Kidney (tissue), 14 donors: ENCODE data around the gene NRAS. TPM values are rescaled to one million over a fixed set of nuclear protein-coding genes. Genes with fewer than 3 reads are reported as not detected.

Experiments
- DNase-seq, 5 donors: peaks; one replicate each; pipeline ENCODE4 v3.0.0-alpha.2; 2013 to 2020
- FAIRE-seq: peaks from 2 replicates; lab custom pipeline; 2012; peaks lifted over from hg19 to GRCh38; lab: Jason Lieb, UNC
- H3K27ac ChIP-seq, 2 donors: one replicate each; pipeline ENCODE4 v1.7.0; 2013; ENCODE audit warnings: low read depth in 2 of 2, low read length in 2 of 2, inconsistent platforms in 1 of 2
- H3K27me3 ChIP-seq: one replicate; pipeline ENCODE4 v1.7.1; 2013; ENCODE audit warnings: low read length, inconsistent platforms; ENCODE audit not compliant: control insufficient read depth, insufficient read depth
- H3K36me3 ChIP-seq, 3 donors: one replicate each; pipeline versions ENCODE4 v1.7.0 to v1.7.1; 2013; ENCODE audit warnings: low read length in 3 of 3, control low read depth in 1 of 3, inconsistent platforms in 1 of 3; ENCODE audit not compliant: insufficient read depth in 3 of 3, control insufficient read depth in 2 of 3
- H3K4me1 ChIP-seq, 3 donors: one replicate each; pipeline versions ENCODE4 v1.7.0 to v1.7.1; 2013; ENCODE audit warnings: low read length in 3 of 3, inconsistent platforms in 1 of 3, low read depth in 1 of 3; ENCODE audit not compliant: control insufficient read depth in 2 of 3, insufficient read depth in 2 of 3
- H3K4me3 ChIP-seq, 3 donors: one replicate each; pipeline versions ENCODE4 v1.7.0 to v1.8.1; 2013; ENCODE audit warnings: low read length in 3 of 3, control low read depth in 1 of 3, inconsistent platforms in 1 of 3
- H3K9ac ChIP-seq, 3 donors: one replicate each; pipeline versions ENCODE4 v1.7.0 to v1.7.1; 2013; ENCODE audit warnings: low read length in 3 of 3, control low read depth in 1 of 3, inconsistent platforms in 1 of 3
- H3K9me3 ChIP-seq, 3 donors: one replicate each; pipeline versions ENCODE4 v1.7.0 to v1.7.1; 2013; ENCODE audit warnings: low read length in 3 of 3, control low read depth in 1 of 3, inconsistent platforms in 1 of 3; ENCODE audit not compliant: control insufficient read depth in 2 of 3, insufficient read depth in 1 of 3
- CTCF ChIP-seq: IDR thresholded peaks from 3 replicates; pipeline ENCODE4 v1.5.1; 2012; ENCODE audit warnings: mild to moderate bottlenecking, moderate library complexity, borderline replicate concordance; ENCODE audit not compliant: insufficient read depth; ENCODE audit errors: extremely low read depth
- intact Hi-C: fragments of 100-400 bp; cut with DNase I; formaldehyde crosslinking; loops from one replicate; pipeline ENCODE4 v1.11.1; 2022
- polyA plus RNA-seq: library from polyadenylated mRNA; stranded (reverse); fragments of 350-450 nt; fragmentation: Illumina TruSeq; extraction: RNeasy Lipid Tissue Mini Kit (QIAGEN cat#74804); gene quantifications from one replicate; pipeline ENCODE4 v1.2.3, GENCODE V29; 2014; ENCODE audit warnings: low read depth, low replicate concordance; ENCODE audit not compliant: insufficient read depth
- total RNA-seq: library from RNA; stranded (reverse); fragmentation: NEBNext Ultra II Directional; extraction: Animal tissue kit (Norgen Biotek cat#: 25700); gene quantifications from one replicate; pipeline ENCODE4 v1.2.1, GENCODE V29; 2021
- donor health status: control.
- donor health status: control.
- donor health status: control.
- donor health status: control.
- donor health status: control.
- donor health status: DM: yes; HTN: yes; CAD: no.
- donor health status: Normal renal cell carcinoma (clear cell type).

Gene NRAS
- total and polyA plus RNA-seq, 2 donors from 2014 or later: 13.3 to 35.2 TPM

GRCh38 chr1:114753143-114753542 is 36.6 kb upstream of the NRAS start:
- Histone ChIP-seq H3K27me3 (no peaks in the 10 kb centered on the region), H3K4me1 (peaks cover under 1 to 44% (median 30%) of the 10 kb centered on the region in 3 donors), H3K4me3 (no peak overlapping the region), H3K27ac (no peak overlapping the region), H3K9ac (no peak overlapping the region), H3K9me3 (no peaks in the 10 kb centered on the region), H3K36me3 (peaks cover 3 to 14% (median 8%) of the 10 kb centered on the region in 3 donors)
- intact Hi-C loops: no loop called here
- no peak for FAIRE-seq
- no peak for DNase-seq
- no peak for TF ChIP-seq CTCF

GRCh38 chr1:114750780-114751179 is 34.2 kb upstream of the NRAS start:
- H3K9me3 ChIP-seq: no peaks in the 10 kb centered on the region
- intact Hi-C loops: no loop called here
- FAIRE-seq: no peak
- H3K4me1 ChIP-seq: peaks cover 0 to 35% (median 29%) of the 10 kb centered on the region in 3 donors
- no peak for TF ChIP-seq CTCF
- H3K4me3 ChIP-seq: peak overlapping the region in 1 of 3 donors; percentile 6
- H3K9ac ChIP-seq: no peak overlapping the region
- no peak overlapping the region for H3K27ac ChIP-seq
- peak in 3 of 5 donors; percentile 10 to 35 (median 33) for DNase-seq
- H3K36me3 ChIP-seq: peaks cover 6 to 14% (median 8%) of the 10 kb centered on the region in 3 donors
- H3K27me3 ChIP-seq: no peaks in the 10 kb centered on the region

- intact Hi-C loops: no loop called here
- DNase-seq: no peak
- peaks cover 6 to 14% (median 8%) of the 10 kb centered on the region in 3 donors for H3K36me3 ChIP-seq
Observed at GRCh38 chr1:114749835-114750234, 33.3 kb upstream of the NRAS start.

More at GRCh38 chr1:114749835-114750234, 33.3 kb upstream of the NRAS start:
- H3K9me3 ChIP-seq: no peaks in the 10 kb centered on the region
- H3K4me1 ChIP-seq: peaks cover 0 to 26% (median 21%) of the 10 kb centered on the region in 3 donors
- TF ChIP-seq CTCF: no peak
- no peaks in the 10 kb centered on the region for H3K27me3 ChIP-seq
- H3K4me3 ChIP-seq: no peak overlapping the region
- no peak overlapping the region for H3K9ac ChIP-seq
- H3K27ac ChIP-seq: no peak overlapping the region
- no peak for FAIRE-seq
